Iris pigment epithelial cell (primary cell): ENCODE measurements around the gene RASA3.
"Not testable (repeated sequence)": the region's sequence is repeated elsewhere in the genome, so short reads cannot be mapped to it uniquely, and the experiment has no call there.

Source experiments
- DNase-seq: peaks from one replicate; pipeline ENCODE4 v3.0.0-alpha.2; 2011; ENCODE audit warnings: low read depth

RASA3 gene

DNA sequence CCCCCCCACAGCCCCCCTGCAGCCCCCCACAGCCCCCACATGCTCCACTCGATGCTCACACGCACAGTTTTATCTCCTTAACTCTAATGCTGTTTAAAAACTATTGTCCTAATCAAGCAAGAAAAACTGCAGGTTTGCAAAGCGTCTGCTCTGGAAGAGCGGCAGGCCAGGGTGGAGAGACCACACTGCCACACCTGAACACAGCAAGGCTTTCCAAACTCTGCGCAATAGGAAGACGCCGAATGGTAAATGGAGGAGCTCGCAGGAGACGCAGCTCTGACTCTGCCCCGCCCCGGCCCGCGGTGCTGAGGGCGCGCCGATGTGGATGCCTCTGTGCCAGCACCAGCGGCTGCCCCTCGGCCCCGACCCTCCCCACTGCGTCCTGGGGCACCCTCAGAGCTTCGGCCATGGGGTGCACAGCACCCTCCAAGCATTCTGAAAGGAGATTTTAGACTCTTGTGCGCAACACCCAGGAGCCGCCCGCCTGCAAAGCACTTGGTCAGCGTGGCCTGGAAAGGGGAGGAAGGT, 32.4 kb downstream of the RASA3 start:
- no peak for DNase-seq

DNA sequence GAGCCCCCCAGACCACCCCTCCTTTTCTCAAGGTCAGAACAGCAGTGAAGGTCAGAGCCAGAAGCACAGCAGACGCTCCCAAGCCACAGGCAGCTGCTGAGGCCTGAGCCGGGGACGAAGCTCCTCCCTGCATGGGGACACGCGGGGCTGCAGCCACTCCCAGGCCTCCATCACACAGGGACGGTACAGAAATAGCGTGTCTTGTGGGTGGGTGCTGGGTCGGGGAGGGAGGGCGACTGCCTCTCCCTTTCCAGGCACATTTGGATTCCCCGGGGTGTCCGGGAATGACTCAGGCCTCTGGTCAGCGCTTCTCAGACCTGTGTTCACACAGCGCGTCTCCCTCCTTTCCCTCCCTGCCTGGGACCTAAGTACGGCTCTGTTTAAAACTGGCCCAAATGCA, 33.2 kb downstream of the RASA3 start:
- peak; percentile 94 for DNase-seq

DNA sequence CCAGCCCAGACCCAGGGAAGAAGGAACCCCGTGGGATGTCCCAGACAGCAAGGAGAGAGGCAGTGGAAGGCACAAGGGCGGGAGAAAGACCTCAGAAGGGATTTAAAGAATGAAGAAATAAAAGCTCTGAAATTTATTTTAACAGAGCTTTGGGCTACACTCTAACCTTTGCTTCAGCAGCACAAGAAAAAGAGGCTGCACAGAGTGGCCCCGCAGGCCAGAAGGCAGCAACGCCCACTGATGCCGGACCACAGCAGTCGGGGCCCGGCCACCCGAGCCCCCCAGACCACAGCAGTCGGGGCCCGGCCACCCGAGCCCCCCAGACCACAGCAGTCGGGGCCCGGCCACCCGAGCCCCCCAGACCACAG, 33.8 kb downstream of the RASA3 start:
- DNase-seq: not testable (repeated sequence)

DNA sequence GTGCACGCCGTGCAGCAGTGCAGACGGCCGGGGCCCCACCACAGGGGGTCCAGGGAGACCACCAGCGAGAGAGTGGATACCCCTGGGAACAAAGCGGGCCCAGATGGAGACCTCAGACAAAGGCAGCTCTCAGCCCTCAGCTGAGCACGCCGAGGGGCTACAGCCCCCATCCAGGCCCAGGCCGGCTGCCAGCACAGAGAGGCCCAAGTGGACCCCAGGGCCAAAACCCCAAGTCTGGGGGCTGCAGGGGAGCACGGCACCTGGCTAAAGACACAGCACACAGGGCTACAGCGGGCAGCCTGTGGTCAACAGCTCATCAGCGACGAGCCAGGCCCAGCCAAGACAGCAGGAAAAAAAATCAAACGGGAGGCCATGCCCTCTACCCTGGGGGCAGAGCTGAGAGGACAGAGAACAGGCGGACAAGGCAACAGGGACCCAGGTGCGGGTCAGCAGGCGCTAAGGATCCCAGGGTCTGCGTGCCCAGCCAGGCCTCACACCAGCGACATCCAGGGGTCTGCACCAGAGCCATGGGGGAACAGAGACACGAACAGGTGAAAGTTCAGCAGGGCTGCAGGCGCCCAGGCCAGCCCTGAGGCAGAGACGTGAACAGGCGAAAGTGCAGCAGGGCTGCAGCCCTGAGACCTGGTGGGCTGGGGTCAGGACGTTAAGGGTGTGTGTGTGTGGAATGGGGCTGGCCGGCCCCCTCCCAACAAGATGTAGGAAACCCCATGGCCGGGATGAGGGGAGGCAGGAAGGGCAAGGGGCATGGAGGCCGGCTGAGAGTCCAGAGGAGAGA, 34.3 kb downstream of the RASA3 start:
- no peak for DNase-seq

DNA sequence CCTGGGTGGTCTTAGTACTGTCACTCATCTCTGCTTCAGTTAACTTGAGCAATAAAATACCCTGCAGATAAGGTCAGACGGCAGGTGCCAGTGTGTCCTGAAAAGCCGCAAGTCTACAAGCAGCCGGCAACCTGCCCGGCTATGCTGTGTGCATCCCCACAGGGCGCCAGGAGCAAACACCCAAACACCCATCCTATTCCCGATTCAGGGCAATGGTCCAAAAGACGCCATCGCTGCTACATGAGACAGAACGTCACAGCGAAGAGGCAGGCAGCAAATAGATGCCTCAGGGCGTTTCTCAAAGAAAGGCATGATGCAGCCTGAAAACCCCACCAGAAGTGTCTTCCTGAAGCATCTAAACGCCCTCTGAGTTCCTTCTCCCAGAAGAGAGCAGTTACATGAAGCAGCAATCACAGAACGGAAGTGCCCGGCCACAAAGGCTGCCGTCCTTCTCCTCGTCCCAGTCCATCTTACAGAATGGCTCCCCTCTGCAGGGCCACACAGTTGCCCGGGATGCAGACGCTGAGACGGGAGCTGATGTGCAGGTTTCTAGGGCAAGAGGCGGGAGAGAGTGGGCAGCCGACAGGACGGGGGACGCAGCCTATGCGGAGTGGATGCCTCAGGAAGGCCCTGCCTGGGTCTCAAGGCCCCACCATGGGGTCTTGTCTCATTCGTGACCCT, 35.1 kb downstream of the RASA3 start:
- DNase-seq: no peak

DNA sequence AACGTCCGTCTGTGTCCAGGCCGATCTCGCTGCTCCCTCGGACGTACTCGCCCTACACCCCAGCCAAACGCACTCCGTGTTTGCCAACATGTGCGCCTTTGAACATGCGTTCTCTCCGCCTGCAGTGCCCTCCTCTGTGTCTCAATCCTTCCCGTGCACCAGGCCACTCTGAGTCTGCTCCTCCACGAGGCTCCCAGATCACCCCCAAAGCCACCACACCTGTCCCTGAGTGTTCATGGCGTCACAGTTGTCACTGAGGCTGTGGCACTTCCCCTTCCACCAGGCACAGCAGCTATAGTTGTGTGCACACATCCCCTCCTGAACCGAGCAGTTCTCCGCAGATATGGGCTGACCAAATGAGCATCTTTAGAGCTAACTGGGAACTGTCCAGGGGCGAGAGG, 35.6 kb downstream of the RASA3 start:
- no peak for DNase-seq

DNA sequence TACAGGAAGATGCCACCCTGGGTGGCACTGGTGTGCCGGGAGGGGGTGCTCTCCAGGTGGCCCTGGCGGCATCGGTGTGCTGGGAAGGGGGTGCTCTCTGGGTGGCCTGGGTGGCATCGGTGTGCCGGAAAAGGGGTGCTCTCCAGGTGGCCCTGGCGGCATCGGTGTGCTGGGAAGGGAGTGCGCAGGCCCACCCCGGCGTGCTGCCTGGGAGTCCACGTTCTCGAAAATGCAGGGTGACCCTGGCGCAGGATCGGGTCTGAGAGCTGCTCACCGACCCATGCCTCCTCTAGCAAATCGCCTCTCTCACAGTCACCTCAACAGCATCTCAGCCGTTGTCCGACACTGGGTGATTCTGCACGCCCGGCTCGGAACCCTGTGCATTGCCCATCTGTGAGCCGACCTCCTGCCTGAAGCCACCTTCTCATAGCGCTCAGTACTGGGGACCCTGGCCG, 36.4 kb downstream of the RASA3 start:
- no peak for DNase-seq

DNA sequence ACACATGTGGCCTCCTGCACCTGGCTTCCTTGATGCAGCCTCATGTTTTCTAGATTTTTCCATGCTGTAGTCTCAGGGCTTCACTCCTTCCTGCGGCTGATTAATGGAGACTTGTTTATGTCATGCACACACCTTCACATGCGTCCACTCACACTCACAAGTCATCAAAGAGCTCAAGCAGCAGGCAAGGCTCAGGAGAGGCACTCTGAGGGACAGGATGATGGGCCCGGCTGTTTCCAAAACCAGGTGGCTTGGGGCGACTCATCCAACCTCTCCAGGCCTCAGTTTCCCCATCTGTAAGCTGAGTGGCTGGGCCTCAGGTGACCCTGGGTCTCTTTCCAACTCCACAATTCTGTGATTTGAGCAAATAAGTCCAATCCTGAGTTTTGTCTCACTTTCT, 36.9 kb downstream of the RASA3 start:
- DNase-seq: no peak

DNA sequence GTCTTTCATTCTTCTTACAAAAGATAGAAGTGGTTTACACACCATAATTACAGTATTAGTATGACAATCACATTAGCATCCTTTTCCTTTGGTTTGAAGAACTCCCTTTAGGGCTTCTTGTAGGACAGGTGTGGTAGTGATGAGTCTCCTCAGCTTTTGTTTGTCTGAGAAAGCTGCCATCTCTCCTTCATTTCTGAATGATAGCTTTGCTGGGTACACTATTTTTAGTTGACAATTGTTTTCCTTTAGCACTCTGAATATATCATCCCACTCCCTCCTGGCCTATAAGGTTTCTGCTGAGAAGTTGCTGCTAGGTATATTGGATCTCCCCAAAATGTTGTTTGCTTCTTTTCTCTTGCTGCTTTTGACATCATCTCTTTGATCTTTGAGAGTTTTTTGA, 39.3 kb downstream of the RASA3 start:
- no peak for DNase-seq

DNA sequence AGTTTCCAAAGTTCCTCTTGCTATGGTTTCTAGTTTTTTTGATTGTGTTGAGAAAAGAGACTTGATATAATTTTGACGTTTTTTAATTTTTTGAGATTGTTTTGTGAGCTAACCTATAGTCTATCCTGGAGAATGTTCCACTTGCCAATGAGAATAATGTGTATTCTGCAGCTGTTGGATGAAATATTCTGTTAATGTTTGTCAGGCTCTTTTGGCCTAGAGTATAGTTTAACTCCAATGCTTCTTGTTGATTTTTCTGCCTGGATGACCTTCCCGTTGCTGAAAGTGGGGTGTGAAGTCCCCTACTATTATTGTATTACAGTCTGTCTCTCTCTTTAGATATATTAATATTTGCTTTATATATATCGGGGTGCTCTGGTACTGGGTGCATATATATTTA, 40.0 kb downstream of the RASA3 start:
- no peak for DNase-seq

DNA sequence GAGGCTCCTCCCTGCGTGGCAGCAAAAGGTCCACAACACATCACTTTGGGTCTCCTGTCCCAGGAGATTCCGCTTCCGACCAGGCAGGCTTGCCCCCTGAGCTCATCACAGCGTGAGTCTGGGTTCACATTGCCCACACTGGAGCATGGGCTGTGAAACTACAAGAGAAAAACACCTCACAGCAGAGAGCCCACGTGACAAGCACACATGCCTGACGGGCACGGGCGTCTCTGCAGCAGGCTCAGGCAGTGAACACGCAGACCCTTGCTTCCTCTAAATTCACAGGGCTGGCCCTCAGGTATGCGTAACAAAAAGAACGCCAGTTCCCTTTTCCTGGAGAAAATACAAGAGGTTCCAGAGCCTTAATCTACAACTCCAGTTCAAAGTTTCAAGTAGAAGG, 41.9 kb downstream of the RASA3 start:
- DNase-seq: no peak

DNA sequence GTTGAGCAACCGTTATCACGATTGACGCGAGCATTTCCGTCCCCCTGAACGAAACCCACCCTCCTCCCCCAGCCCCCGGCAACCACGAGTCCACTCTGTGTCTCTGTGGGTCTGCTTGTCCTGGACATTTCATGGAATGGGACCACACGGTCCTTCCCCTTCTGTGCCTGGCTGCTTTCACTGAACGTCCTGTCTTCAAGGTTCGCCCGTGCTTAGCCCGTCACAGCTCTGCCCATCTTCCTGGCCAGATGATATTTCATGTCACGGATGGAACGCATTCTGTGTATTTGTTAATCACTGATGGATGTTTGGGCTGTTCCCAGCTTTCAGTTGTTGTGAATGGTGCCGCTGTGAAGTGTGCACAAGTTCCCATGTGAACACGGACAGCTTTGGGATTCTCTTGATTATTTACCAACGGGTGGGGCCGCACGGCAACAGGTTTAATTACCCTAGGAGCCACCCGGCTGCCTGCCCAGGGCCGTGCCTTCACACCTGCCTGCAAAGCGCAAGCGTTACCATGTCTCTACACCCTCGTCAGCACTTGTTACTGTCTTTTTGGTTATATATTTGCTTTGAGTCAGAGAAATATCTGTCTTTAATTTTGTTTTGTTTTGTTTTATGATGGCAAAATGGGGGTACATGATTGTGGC, 42.5 kb downstream of the RASA3 start:
- no peak for DNase-seq

DNA sequence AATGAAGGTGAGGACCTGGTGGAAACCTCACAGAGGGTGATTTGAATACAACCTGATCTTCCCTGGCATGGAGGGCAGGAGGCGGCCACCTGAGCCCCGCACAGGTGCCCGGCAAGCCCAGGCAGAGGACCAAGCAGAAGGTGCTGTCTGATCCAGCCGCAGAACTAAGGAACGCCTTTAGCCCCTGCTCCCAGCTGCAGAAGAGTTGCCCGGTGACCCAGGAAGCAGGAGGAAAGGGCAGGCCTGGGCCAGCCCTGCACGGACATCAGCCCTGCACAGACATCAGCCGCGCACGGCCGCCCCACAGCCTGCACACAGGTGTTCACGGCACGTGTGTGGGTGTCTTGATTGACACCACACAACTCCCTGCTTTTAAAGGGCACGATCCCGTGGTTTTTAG, 43.1 kb downstream of the RASA3 start:
- DNase-seq: no peak

DNA sequence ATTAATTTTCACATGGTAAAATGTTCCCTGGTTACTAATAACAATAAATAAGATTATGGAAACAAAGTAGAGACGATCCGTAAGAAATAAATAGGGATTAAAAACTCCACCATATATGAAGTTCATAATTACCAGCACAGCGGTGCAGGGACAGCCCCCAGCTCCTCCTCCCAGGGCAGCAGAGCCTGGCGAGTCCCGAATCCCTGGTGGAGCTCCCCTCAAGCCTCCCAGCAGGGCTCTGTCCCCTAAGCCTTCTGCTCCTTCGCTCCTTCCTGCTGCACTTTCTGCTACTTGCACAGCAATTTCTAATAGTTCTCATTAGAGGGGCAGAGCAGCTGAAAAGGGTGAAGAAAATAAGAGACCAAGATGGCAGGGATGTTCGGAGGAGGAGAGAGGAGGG, 43.6 kb downstream of the RASA3 start:
- DNase-seq: no peak

DNA sequence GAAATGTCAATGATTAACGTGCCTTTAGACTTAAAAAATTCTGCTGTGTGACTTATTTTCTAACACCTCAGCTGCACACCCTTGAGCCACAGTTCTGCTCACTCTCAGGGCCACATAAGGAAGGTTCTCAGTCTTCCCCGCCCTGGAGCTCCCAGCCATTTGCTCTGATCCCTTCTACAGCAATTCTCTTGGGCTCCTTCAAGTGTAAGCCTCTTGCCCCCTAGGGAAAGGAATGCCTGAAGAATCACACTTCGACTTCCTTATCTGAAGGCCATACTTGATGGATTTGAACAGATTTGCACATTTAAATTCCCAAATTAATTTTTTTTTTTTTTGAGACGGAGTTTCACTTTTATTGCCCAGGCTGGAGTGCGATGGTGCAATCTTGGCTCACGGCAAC, 44.2 kb downstream of the RASA3 start:
- DNase-seq: no peak

DNA sequence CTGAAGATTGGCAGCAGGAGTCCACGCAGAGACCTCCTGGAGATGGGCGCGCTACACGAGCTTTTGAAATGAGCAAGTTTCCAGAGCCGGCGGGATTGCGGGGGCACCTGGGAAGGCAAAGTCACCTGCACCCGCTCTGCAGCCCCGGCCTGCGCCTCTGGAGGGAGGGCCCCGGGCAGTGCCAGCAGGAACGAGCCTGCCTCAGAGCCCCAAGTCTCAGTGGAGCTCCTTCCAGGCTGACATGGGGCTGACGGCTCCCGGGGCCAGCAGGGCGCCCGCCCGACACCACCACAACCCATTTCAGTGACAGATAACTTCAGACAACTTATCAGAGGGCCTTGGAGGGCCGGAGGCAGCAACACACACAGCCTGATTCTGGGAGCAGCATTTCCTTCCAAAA, 45.0 kb downstream of the RASA3 start:
- DNase-seq: no peak

DNA sequence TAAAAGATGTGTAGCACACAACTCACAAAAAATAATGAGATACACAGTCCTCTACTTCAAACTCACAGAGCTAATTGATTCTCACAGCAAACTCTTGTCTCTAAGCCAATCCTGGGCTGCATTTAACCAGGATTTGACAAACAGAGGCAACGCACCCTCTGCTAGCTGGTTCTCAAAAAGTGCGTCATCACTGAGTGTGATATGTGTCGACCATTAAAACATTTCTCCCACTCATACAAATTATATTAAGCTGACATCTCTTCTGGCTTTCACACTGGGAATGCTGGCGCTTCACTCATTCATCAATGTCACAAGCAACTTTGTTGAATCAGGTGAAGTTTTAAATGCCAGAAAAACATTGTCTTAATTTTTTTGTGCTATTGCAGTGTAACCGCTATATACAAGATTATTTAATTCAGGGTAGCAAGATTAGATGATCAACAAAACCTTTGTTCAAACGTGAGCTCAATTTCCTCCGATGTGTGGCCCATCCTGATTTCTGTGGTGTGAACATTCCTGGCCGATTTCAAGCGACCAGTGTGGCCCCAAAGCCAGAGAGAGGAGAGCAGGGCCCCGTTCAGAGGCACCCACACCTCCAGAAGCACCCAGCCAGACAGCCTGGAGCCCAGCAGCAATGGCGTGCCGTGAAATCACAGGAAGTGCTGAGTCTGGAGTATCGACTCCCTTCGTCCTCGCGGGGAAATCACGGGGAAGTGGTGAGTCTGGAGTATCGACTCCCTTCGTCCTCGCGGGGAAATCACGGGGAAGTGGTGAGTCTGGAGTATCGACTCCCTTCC, 49.4 kb downstream of the RASA3 start:
- DNase-seq: no peak

DNA sequence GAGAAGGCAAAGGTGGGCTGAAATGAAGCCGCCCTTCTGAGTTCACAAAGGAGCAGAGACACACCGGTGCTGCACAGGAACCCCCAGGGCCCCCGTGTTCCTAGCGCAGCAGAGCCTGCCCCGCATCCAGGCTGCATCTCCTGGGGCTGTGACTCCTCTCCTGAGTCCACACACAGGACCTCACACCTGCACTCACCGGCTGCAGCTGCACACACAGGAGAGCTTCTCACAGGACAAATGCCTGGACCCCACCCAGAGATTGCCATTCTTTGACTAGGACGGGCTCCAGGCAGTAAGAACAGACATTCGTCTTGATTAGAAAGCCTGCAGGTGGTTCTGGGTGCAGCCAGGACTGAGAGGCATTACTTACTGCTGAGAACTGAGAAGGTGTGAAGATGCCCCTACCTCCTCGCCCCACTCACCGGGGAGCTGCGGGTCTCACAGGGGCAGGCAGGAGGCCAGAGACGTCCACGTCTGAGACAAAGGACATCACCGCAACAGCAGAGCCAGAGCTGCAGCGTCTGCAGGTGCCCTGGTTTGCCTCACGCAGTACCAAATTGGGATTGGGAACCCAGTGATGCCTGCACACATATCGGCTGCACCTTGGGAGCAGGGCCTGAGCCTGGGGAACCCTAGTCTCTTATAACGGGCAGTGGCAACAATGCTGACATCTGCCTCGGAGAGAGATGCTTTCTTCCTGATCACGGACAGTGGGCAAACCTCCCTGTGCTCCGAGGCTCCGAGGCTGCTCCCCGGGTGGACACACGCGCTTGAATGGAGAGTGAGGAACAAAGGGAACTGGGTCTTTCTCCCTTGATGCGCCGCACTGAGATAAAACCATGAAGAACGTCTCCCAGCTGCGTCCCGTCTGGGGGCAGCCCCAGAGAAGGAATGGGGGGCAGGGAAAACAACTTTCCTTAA, 50.4 kb downstream of the RASA3 start:
- DNase-seq: no peak

DNA sequence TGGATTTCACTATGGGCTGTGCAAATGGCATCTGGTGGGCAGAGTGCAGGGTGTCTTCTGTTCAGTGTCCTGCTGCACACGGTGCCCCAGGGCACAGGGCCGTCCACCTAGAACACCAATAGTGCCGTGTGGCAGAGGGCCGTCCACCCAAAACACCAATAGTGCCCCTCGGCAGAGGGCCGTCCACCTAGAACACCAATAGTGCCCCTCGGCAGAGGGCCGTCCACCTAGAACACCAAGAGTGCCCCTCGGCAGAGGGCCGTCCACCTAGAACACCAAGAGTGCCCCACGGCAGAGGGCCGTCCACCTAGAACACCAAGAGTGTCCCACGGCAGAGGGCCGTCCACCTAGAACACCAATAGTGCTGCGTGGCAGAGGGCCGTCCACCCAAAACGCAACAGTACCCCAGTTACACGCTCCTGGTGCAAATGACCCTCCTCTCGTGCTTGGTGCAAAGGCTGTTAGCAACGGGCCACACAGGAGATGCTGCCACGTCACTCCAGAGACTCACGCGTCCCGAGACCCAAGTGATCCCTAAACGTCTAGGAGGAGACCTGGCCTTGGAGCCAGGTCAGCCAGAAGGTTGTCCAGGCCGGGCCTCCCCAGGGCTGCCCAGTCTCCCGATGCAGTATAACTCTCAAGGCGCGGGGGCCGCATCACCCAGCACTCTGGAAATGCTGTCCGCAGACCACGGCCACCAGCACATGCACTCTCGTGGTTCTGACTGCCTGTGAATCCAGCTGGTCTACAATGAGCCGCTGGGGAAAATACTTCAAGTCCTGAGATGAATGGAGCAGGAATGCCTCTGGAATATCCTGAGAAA, 51.5 kb downstream of the RASA3 start:
- no peak for DNase-seq
